ENCODE data around the gene PIGX.

PIGX gene

DNA sequence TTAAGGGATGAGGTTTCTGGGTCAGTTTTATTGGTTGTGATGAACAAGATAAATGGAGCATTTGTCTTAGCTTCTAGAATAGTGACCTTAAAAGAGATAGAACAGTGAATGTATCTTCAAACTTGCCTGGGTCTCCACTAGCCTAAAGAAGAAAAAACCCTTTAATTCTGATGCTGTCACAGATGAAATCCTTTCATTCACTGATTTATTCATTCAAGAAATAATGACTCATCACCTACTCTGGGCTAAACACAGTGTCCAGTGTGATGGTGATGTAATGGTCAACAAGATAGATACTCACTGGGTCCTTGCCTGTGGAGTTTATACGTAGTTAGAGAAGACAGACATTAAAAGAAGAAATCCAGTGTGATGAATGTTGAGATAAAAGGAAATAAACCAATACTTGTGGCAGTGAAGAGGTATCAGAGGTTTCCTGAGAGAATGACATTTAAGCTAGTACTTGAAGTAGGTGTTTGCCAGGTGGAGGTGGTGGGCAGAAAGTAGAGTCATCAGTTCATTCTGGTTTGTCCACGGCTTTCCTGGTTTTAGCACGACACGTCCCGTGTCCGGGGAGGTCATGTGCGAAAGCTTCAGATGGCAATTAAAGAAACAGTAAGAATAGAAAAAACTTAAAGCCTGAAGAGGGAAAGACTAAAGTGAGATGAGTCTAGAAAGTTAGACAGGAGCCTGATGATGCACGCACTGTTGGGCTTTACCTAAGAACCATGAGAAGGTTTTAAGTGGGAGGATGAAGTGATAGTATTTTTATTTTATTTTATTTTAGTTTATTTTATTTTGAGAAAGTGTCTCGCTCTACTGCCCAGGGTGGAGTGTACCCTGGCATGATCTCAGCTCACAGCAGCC, 45.9 kb downstream of the PIGX start:
- no peak for DNase-seq

DNA sequence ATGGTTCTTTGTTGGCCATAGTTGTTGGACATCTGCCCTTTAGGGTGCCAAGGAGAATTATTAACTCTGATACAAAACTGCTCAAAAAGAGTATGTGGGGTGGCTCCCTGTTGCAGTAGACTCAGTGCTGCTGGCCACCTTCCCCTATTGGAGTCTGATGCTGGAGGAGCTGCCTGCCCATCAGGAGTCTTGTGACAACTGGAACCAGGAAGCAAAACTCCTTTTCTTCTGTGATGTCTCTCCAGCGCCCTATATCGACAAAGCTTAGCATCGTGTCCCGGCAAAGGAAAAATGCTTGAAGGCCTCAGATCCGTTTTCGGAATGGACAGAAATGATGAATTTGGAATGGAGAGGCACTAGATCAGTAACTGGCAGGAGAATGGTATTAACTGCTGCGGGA, 51.0 kb downstream of the PIGX start:
- DNase-seq: no peak

DNA sequence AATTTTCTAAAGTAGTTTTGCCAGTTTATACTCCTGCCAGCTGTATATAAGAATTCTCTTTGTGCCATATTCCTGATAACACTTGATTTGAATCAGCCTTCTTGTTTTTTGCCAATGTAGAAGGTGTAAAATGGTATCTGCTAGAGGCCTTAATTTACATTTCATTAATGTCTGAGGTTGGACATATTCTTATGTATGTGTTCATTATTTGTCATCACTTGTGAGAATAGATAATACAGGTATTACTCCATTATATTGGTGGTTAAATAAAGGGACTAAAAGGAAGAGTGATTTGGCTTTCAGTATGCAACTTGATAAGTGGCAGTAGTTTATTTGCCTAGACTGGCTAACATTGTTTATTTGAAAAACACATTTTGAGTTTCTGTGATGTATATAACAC, 53.3 kb downstream of the PIGX start:
- no peak for DNase-seq

GRCh38 chr3:196771067-196771466, 58.9 kb downstream of the PIGX start:
- DNase-seq: no peak

- no peak for DNase-seq
Observed at GRCh38 chr3:196772102-196772501, 59.9 kb downstream of the PIGX start.

GRCh38 chr3:196772897-196773296, 60.7 kb downstream of the PIGX start:
- DNase-seq: no peak

GRCh38 chr3:196774191-196774820, 62.1 kb downstream of the PIGX start:
- no peak for DNase-seq

- no peak for DNase-seq
Observed at GRCh38 chr3:196774848-196775422, 62.8 kb downstream of the PIGX start.

DNA sequence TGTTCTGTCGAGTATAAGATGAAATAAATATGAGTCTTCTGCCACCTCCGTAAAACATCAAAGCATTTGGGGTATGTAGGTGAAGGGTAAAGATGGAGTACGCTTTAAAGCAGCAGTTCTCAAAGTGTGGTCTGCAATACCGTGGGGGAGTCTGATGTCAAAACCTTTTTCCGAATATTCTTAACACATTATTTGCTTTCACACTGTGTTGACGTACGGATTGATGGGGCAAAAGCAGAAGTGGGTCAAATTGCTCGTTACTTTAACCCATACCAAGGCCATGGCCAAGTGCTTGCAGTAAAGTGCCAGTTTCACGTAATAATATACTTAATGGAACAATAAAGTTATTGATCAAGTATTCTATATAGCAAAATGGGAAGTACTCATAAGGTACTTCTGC, 63.8 kb downstream of the PIGX start:
- no peak for DNase-seq

DNA sequence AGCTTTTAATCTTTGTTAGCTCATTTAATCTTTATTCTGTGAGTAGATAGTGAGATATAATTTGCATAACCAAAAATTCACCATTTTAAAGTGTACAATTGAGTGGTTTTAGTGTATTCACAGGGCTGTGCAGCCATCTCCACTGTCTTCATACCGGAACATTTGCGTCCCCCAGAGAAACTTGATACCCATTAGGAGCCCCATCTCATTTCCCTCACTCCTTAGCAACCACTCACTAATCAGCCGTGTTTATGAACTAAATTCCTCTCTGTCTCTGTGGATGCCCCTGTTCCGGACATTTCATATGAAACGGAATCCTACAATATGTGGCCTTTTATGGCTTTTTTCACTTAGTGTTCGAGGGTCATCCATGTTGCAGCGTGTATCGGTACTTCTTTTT, 65.7 kb downstream of the PIGX start:
- no peak for DNase-seq

DNA sequence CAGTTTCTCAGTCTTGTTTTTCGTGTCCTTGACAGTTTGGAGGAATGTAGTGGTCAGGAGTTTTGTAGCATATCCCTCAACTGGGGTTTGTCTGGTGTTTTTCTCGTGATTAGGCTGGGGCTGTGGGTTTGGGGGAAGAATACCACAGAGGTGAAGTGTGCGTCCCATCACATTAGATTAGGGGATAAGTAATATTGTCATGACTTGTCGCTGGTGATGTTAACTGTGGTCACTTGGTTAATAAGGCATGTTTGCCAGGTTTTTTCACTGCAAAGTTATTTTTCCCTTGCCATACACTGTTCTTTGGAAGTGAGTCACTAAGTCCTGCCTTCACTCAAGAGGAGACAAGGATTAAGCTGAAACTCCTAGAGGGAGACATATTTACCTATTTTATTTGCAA, 66.6 kb downstream of the PIGX start:
- no peak for DNase-seq

- no peak for DNase-seq
Observed at GRCh38 chr3:196782511-196782910, 70.3 kb downstream of the PIGX start.

Data from effector CD8-positive, alpha-beta T cell (primary cell).